ENCODE measurements around the gene HSBP1L1.

GRCh38 chr18:79937103-79937860 is 27.2 kb upstream of the HSBP1L1 start:
- TF ChIP-seq CTCF (IDR thresholded peaks at IDR 0.05) (no peak), POLR2A (IDR thresholded peaks at IDR 0.05) (no peak)
